OCI-LY1 (cell line): ENCODE data around the gene SLC7A7.

ENCODE experiments used
- EZH2 ChIP-seq: fragments of 200-600 bp; sonication (generic), shearing (Covaris generic); IDR thresholded peaks from 2 replicates; pipeline ENCODE4 v1.8.0; 2017; ENCODE audit warnings: borderline replicate concordance, mixed run types, mild to moderate bottlenecking, antibody characterized with exemption, low read length, moderate library complexity, mixed read lengths
- TF ChIP-seq, protein P1 (sequence below): fragments of 200-600 bp; sonication (generic), shearing (Covaris generic); IDR thresholded peaks from 2 replicates; pipeline ENCODE4 v1.5.1; 2017; ENCODE audit warnings: mild to moderate bottlenecking, antibody characterized with exemption, low read length, moderate library complexity, mixed read lengths

DNA sequence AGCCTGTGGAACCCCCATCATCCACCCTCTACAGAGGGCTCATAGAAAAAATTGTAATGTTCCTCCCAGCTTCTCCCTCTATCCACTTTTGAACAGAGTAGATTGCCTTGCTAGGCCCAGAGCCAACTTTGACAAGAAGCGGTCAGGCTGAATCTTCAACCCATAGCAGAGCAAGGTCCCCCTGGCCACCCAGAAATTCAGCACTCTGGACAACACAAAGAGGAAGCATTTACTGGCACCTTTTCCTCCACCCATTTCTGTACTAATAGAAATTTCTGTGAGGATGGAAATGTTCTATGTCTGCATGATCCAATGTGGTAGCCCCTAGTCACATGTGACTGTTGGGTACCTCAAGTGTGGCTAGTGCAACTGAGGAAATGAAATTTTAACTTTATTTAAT, 91.4 kb downstream of the SLC7A7 start:
- TF ChIP-seq, protein P1, sequence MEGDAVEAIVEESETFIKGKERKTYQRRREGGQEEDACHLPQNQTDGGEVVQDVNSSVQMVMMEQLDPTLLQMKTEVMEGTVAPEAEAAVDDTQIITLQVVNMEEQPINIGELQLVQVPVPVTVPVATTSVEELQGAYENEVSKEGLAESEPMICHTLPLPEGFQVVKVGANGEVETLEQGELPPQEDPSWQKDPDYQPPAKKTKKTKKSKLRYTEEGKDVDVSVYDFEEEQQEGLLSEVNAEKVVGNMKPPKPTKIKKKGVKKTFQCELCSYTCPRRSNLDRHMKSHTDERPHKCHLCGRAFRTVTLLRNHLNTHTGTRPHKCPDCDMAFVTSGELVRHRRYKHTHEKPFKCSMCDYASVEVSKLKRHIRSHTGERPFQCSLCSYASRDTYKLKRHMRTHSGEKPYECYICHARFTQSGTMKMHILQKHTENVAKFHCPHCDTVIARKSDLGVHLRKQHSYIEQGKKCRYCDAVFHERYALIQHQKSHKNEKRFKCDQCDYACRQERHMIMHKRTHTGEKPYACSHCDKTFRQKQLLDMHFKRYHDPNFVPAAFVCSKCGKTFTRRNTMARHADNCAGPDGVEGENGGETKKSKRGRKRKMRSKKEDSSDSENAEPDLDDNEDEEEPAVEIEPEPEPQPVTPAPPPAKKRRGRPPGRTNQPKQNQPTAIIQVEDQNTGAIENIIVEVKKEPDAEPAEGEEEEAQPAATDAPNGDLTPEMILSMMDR: no peak
- TF ChIP-seq EZH2: no peak
